Omental fat pad (tissue), 4 donors: ENCODE results near the gene DENND1A. TPM values are rescaled to one million over a fixed set of nuclear protein-coding genes. Genes with fewer than 3 reads are reported as not detected.

ENCODE experiments used
- ATAC-seq: fragments of 150-250 bp; one replicate; pipeline ENCODE4 v1.9.1; 2016; ENCODE audit warnings: mild to moderate bottlenecking, moderate library complexity; ENCODE audit not compliant: low FRiP score
- DNase-seq: peaks from one replicate; pipeline ENCODE4 v3.0.0-alpha.2; 2019; ENCODE audit warnings: low spot score
- CTCF ChIP-seq, 3 donors: fragments of 450-650 bp; IDR thresholded peaks; one replicate each; pipeline ENCODE4 v1.5.1; 2016 to 2017; ENCODE audit warnings: antibody characterized with exemption in 3 of 3, mild to moderate bottlenecking in 3 of 3, moderate library complexity in 2 of 3
- total RNA-seq, 4 donors: library from RNA; depleted of rRNA; stranded (reverse); fragments of >200 nt; gene quantifications; one replicate each; pipeline ENCODE4 v1.1.0, GENCODE V29; 2016

DENND1A gene
- total RNA-seq, 4 donors from 2014 or later, result 15.2 to 22.8 (median 20.7) TPM

GRCh38 chr9:123757547-123757946 is 172.4 kb downstream of the DENND1A start:
- TF ChIP-seq CTCF (IDR thresholded peaks at IDR 0.05), result no peak
- ATAC-seq, result no peak
- no peak for DNase-seq

- TF ChIP-seq CTCF (IDR thresholded peaks at IDR 0.05), result no peak
- no peak for ATAC-seq
- DNase-seq, result no peak
Measured at GRCh38 chr9:123756484-123757106, 173.3 kb downstream of the DENND1A start.

- no peak for ATAC-seq
- DNase-seq, result no peak
- no peak for TF ChIP-seq CTCF (IDR thresholded peaks at IDR 0.05)
Measured at GRCh38 chr9:123753669-123754258, 176.2 kb downstream of the DENND1A start.

- DNase-seq (no peak), ATAC-seq (no peak)
- TF ChIP-seq CTCF (IDR thresholded peaks at IDR 0.05), result no peak
Measured at GRCh38 chr9:123753016-123753415, 176.9 kb downstream of the DENND1A start.

GRCh38 chr9:123749580-123750202 is 180.2 kb downstream of the DENND1A start:
- ATAC-seq (peak; percentile 75), DNase-seq (no peak)
- no peak for TF ChIP-seq CTCF (IDR thresholded peaks at IDR 0.05)

GRCh38 chr9:123746765-123747164 is 183.2 kb downstream of the DENND1A start:
- DNase-seq (no peak), ATAC-seq (no peak)
- no peak for TF ChIP-seq CTCF (IDR thresholded peaks at IDR 0.05)

- no peak for ATAC-seq
- TF ChIP-seq CTCF (IDR thresholded peaks at IDR 0.05), result no peak
- DNase-seq, result no peak
Measured at GRCh38 chr9:123745933-123746332, 184.0 kb downstream of the DENND1A start.
